WTC11 (cell line): Measurements from ENCODE around the gene SEC23IP.

ENCODE experiments used
- ATF3 ChIP-seq: sonication (generic); formaldehyde crosslinking; conservative IDR thresholded peaks from 2 replicates; pipeline ENCODE4 v1.8.1; 2022; ENCODE audit warnings: mild to moderate bottlenecking, missing genetic modification reagents
- CTCF ChIP-seq: fragments of 200-600 bp; IDR thresholded peaks from 2 replicates; pipeline ENCODE4 v1.8.0; 2022; ENCODE audit warnings: antibody characterized with exemption
- ESRRA ChIP-seq: sonication (generic); formaldehyde crosslinking; IDR thresholded peaks from 2 replicates; pipeline ENCODE4 v1.8.1; 2022; ENCODE audit warnings: mild to moderate bottlenecking, missing genetic modification reagents, borderline replicate concordance
- SP1 ChIP-seq: sonication (generic); formaldehyde crosslinking; conservative IDR thresholded peaks from 2 replicates; pipeline ENCODE4 v1.8.1; 2022; ENCODE audit warnings: missing genetic modification reagents
- TF ChIP-seq, protein P1 (sequence below): sonication (generic); formaldehyde crosslinking; IDR thresholded peaks from 2 replicates; pipeline ENCODE4 v1.8.1; 2023; ENCODE audit warnings: mild to moderate bottlenecking, missing genetic modification reagents, borderline replicate concordance
- TF ChIP-seq, protein P2 (sequence below): fragments of 250-450 bp; sonication (Bioruptor Pico); conservative IDR thresholded peaks from 2 replicates; pipeline ENCODE4 v1.9.0; 2021; ENCODE audit warnings: mild to moderate bottlenecking
- TF ChIP-seq, protein P3 (sequence below): sonication (generic); formaldehyde crosslinking; IDR thresholded peaks from 2 replicates; pipeline ENCODE4 v1.8.1; 2022; ENCODE audit warnings: low read depth, mild to moderate bottlenecking, moderate library complexity, missing genetic modification reagents, borderline replicate concordance

GRCh38 chr10:119852277-119852676, 40.3 kb upstream of the SEC23IP start:
- no peak for TF ChIP-seq ESRRA (CRISPR knock-in tag)
- TF ChIP-seq ATF3 (CRISPR knock-in tag) = no peak
- TF ChIP-seq, protein P1, sequence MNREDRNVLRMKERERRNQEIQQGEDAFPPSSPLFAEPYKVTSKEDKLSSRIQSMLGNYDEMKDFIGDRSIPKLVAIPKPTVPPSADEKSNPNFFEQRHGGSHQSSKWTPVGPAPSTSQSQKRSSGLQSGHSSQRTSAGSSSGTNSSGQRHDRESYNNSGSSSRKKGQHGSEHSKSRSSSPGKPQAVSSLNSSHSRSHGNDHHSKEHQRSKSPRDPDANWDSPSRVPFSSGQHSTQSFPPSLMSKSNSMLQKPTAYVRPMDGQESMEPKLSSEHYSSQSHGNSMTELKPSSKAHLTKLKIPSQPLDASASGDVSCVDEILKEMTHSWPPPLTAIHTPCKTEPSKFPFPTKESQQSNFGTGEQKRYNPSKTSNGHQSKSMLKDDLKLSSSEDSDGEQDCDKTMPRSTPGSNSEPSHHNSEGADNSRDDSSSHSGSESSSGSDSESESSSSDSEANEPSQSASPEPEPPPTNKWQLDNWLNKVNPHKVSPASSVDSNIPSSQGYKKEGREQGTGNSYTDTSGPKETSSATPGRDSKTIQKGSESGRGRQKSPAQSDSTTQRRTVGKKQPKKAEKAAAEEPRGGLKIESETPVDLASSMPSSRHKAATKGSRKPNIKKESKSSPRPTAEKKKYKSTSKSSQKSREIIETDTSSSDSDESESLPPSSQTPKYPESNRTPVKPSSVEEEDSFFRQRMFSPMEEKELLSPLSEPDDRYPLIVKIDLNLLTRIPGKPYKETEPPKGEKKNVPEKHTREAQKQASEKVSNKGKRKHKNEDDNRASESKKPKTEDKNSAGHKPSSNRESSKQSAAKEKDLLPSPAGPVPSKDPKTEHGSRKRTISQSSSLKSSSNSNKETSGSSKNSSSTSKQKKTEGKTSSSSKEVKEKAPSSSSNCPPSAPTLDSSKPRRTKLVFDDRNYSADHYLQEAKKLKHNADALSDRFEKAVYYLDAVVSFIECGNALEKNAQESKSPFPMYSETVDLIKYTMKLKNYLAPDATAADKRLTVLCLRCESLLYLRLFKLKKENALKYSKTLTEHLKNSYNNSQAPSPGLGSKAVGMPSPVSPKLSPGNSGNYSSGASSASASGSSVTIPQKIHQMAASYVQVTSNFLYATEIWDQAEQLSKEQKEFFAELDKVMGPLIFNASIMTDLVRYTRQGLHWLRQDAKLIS (CRISPR knock-in tag) = no peak
- no peak for TF ChIP-seq SP1 (CRISPR knock-in tag)
- TF ChIP-seq, protein P2, sequence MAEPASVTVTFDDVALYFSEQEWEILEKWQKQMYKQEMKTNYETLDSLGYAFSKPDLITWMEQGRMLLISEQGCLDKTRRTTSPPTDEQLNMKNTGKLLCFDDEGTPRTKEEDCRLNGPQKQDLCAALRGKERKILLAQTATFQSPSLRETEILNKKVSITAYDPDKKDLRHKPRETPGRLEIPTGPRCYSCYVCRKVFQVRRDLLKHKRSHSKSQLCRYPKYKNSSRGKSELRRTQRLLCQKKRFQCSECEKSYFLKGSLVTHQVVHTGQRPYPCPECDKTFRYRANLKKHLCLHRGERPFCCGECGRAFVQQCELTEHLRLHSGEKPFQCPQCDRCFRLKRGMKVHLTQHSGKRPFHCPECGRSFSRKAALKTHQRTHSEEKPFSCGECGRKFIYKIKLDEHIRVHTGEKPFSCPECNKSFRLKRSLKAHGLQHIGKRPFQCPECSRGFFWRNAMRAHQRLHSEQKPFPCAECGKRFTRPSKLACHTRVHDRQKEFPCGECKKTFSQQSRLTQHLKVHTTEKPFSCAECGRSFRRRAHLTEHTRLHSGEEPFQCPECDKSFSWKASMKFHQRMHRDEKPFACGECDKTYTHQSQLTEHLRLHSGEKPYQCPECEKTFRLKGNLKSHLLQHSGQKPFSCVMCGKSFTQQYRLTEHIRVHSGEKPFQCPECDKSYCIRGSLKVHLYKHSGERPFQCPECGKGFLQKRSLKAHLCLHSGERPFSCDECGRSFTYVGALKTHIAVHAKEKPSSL (CRISPR knock-in tag) = no peak
- TF ChIP-seq, protein P3, sequence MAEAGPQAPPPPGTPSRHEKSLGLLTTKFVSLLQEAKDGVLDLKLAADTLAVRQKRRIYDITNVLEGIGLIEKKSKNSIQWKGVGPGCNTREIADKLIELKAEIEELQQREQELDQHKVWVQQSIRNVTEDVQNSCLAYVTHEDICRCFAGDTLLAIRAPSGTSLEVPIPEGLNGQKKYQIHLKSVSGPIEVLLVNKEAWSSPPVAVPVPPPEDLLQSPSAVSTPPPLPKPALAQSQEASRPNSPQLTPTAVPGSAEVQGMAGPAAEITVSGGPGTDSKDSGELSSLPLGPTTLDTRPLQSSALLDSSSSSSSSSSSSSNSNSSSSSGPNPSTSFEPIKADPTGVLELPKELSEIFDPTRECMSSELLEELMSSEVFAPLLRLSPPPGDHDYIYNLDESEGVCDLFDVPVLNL (CRISPR knock-in tag) = no peak
- no peak for TF ChIP-seq CTCF
